Sigmoid colon (tissue), 4 donors: ENCODE measurements around the gene CHM.

Source experiments
- CTCF ChIP-seq, 4 experiments: fragments of 450-650 bp in 3 of 4; fragments of 200-600 bp in 1 of 4; IDR thresholded peaks; one replicate each; pipeline ENCODE4 v1.5.1; 2016 to 2019; ENCODE audit warnings: antibody characterized with exemption in 4 of 4, mild to moderate bottlenecking in 3 of 4, moderate library complexity in 2 of 4
- POLR2AphosphoS5 ChIP-seq, 4 donors: sonication (generic); formaldehyde crosslinking; IDR thresholded peaks; one replicate each; pipeline ENCODE4 v1.6.1; 2017; ENCODE audit warnings: antibody characterized with exemption in 4 of 4

GRCh38 chrX:85993539-85994197 lies 53.7 kb downstream of the CHM start:
- no peak for TF ChIP-seq CTCF (IDR thresholded peaks at IDR 0.05)
- TF ChIP-seq POLR2AphosphoS5 (IDR thresholded peaks at IDR 0.05) = no peak
